Right atrium auricular region (tissue), 2 donors: ENCODE measurements around the gene TAS2R40. TPM values are rescaled to one million over a fixed set of nuclear protein-coding genes. Genes with fewer than 3 reads are reported as not detected.

Source experiments
- DNase-seq: peaks from one replicate; pipeline ENCODE4 v3.0.0-alpha.2; 2019; ENCODE audit warnings: low spot score
- H3K27ac ChIP-seq, 2 donors: fragments of 200-600 bp; sonication (generic); 1 replicate in 1 of 2; 2 replicates in 1 of 2; pipeline ENCODE4 v1.5.1; 2016 to 2019
- H3K27me3 ChIP-seq, 2 donors: fragments of 200-600 bp; sonication (generic); one replicate each; pipeline versions ENCODE4 v1.5.1 to v1.6.0; 2017 to 2019
- H3K36me3 ChIP-seq: fragments of 200-600 bp; sonication (generic); one replicate; pipeline ENCODE4 v1.5.1; 2016
- H3K4me1 ChIP-seq, 2 donors: fragments of 200-600 bp; sonication (generic); one replicate each; pipeline versions ENCODE4 v1.5.1 to v1.6.0; 2017 to 2019
- H3K4me3 ChIP-seq, 2 donors: fragments of 200-600 bp; sonication (generic); 1 replicate in 1 of 2; 2 replicates in 1 of 2; pipeline ENCODE4 v1.5.1; 2017 to 2019; ENCODE audit warnings: mild to moderate bottlenecking in 1 of 2, moderate library complexity in 1 of 2
- H3K9me3 ChIP-seq, 2 donors: fragments of 200-600 bp; sonication (generic); one replicate each; pipeline ENCODE4 v1.5.1; 2019
- total RNA-seq, 2 donors: library from RNA; depleted of rRNA; stranded (reverse); fragments of >200 nt; gene quantifications; one replicate each; pipeline ENCODE4 v1.1.0, GENCODE V29; 2016
- TF ChIP-seq, protein P1 (sequence below), 2 donors: fragments of 200-600 bp; sonication (generic); IDR thresholded peaks; one replicate each; pipeline ENCODE4 v1.5.1; 2019; ENCODE audit warnings: antibody characterized with exemption in 2 of 2

The TAS2R40 gene
- total RNA-seq, 2 donors from 2014 or later: not detected

DNA sequence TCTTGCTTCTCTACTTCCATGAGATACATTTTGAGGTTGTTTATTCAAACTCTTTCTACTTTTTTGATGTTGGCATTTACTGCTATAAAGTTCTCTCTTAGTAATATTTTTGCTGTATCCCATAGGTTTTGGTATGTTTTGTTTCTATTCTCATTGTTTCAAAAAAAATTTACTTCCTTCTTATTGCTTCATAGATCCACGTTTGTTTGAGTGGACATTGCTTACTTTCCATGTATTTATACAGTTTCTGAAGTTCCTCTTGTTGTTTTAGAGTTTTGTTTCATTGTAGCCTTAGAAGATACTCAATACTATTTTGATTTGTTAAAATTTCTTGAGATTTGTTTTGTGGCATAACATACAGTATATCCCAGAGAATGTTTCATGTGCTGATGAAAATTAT is 13.7 kb downstream of the TAS2R40 start:
- Histone ChIP-seq H3K27ac (no peak overlapping the region), H3K4me1 (no peaks in the 10 kb centered on the region), H3K4me3 (no peak overlapping the region), H3K36me3 (no peaks in the 10 kb centered on the region), H3K27me3 (no peaks in the 10 kb centered on the region), H3K9me3 (peaks cover 0 to 20% of the 10 kb centered on the region in 2 donors)
- DNase-seq: no peak
- TF ChIP-seq, protein P1, sequence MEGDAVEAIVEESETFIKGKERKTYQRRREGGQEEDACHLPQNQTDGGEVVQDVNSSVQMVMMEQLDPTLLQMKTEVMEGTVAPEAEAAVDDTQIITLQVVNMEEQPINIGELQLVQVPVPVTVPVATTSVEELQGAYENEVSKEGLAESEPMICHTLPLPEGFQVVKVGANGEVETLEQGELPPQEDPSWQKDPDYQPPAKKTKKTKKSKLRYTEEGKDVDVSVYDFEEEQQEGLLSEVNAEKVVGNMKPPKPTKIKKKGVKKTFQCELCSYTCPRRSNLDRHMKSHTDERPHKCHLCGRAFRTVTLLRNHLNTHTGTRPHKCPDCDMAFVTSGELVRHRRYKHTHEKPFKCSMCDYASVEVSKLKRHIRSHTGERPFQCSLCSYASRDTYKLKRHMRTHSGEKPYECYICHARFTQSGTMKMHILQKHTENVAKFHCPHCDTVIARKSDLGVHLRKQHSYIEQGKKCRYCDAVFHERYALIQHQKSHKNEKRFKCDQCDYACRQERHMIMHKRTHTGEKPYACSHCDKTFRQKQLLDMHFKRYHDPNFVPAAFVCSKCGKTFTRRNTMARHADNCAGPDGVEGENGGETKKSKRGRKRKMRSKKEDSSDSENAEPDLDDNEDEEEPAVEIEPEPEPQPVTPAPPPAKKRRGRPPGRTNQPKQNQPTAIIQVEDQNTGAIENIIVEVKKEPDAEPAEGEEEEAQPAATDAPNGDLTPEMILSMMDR (IDR thresholded peaks at IDR 0.05): no peak

DNA sequence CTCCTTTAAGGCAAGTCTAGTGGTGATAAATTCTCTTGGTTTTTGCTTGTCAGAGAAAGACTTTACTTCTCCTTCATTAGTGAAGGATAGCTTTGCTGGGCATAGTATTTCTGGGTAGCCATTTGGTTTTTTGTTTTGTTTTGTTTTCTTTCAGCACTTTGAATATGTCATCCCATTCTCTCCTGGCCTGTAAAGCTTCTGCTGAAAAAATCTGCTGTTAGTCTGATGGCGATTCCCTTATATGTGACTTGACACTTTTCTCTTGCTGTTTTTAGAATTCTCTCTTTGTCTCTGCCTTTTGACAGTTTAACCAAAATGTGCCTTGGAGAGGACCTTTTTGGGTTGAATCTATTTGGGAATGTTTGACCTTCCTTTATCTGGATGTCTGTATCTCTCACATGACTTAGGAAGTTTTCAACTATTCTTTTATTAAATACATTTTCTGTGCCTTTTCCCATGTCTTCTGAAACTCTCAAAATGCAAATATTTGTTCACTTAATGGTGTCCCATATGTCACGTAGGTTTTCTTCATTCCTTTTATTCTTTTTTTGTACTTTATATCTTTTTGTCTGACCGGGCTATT is 14.7 kb downstream of the TAS2R40 start:
- no peak for DNase-seq
- TF ChIP-seq, protein P1 (IDR thresholded peaks at IDR 0.05): no peak
- peaks cover 0 to 20% of the 10 kb centered on the region in 2 donors for H3K9me3 ChIP-seq
- H3K27me3 ChIP-seq: no peaks in the 10 kb centered on the region
- no peaks in the 10 kb centered on the region for H3K4me1 ChIP-seq
- H3K4me3 ChIP-seq: no peak overlapping the region
- H3K36me3 ChIP-seq: no peaks in the 10 kb centered on the region
- H3K27ac ChIP-seq: no peak overlapping the region

DNA sequence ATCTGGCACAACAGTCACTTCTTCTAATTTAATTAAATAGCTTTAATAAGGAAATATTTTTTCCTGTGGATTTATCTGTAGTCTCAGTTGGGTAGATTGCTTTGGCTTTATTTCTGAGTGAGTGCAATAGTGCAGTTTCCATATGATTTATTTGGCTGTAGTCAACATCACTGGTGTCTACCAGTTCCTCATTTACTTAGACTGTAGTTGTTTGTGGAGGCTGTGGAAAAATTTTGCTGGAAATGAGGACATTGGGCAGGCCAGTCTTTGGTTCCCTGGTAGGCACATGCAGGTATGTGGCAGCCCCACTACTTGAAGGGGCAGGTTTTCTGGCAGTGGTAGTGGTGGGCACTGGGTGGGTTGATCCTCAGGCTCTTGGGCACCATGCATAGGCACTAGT is 15.5 kb downstream of the TAS2R40 start:
- no peak overlapping the region for H3K27ac ChIP-seq

DNA sequence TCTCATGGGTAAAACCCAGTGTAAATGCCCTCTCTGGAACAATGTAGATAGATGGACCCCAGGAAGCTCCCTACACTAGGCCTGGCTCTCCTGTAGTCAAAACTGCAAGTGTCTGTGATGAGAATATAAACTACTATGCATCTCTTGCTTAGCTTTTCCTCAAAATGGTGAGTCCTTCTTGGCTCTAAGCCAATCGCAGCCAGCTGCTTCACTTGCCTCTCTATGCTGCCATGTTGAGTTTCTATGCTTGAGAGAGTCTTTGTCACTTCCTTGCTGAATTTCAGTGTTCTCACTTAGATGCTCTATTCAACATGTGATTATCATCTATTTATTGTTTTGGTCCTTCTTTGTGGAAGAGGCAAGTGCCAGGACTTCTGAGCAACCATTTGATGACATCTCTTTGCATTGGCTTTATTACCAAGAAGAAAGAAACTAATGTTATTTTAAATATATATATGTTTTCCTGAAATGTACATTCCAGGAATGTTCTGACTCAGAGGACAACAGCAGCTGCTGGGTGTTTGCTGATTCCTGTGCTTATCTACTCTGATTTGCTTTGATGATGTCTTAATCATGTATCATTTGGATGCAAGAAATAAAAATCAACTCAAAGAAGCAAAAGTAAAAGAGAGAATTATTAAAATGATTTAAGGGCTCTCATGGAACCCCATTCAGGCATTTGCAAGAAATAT is 16.6 kb downstream of the TAS2R40 start:
- no peaks in the 10 kb centered on the region for H3K36me3 ChIP-seq
- H3K9me3 ChIP-seq: peaks cover 0 to 16% of the 10 kb centered on the region in 2 donors
- H3K27me3 ChIP-seq: no peaks in the 10 kb centered on the region
- H3K4me1 ChIP-seq: no peaks in the 10 kb centered on the region
- H3K27ac ChIP-seq: no peak overlapping the region
- no peak for DNase-seq
- TF ChIP-seq, protein P1 (IDR thresholded peaks at IDR 0.05): no peak
- no peak overlapping the region for H3K4me3 ChIP-seq

More for the DNA sequence above, 15.5 kb downstream of the TAS2R40 start:
- Histone ChIP-seq H3K4me3 (no peak overlapping the region), H3K9me3 (peaks cover 0 to 20% of the 10 kb centered on the region in 2 donors), H3K27me3 (no peaks in the 10 kb centered on the region), H3K36me3 (no peaks in the 10 kb centered on the region), H3K4me1 (no peaks in the 10 kb centered on the region)
- no peak for DNase-seq
- TF ChIP-seq, protein P1 (IDR thresholded peaks at IDR 0.05): no peak

DNA sequence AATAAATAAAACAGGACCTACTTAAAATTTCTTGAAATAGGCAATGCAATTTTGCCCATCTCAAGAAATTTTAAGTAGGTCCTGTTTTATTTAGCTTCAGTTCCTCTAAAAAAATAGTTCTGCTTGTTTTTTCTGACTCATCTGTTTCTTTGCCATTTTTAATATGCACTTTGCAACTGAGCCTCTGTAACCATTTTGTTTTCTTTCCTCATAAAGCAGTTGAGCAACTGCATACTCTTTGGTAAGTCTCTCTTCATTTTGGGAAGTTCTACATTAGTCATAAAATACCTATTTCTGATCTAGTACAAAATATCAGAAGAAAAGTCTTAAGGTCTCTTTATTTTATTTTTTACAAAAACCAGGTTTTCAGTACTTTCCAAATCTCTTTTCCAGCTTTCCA is 18.0 kb downstream of the TAS2R40 start:
- Histone ChIP-seq H3K9me3 (peaks cover 0 to 12% of the 10 kb centered on the region in 2 donors), H3K36me3 (no peaks in the 10 kb centered on the region), H3K27me3 (no peaks in the 10 kb centered on the region), H3K27ac (no peak overlapping the region), H3K4me1 (no peaks in the 10 kb centered on the region), H3K4me3 (no peak overlapping the region)
- TF ChIP-seq, protein P1 (IDR thresholded peaks at IDR 0.05): no peak
- DNase-seq: no peak
